Cerebellar nuclear complex (tissue), 1 donor: ENCODE results near the gene LAPTM4A.
A peak's percentile ranks its signal among the peaks of the same experiment; 100 is the strongest.
"Not testable (repeated sequence)": the region's sequence is repeated elsewhere in the genome, so short reads cannot be mapped to it uniquely, and the experiment has no call there.

Experiments used
- DNase-seq, 2 experiments: peaks; one replicate each; lab custom pipeline; 2025; lab: John Stamatoyannopoulos, UW

LAPTM4A gene

DNA sequence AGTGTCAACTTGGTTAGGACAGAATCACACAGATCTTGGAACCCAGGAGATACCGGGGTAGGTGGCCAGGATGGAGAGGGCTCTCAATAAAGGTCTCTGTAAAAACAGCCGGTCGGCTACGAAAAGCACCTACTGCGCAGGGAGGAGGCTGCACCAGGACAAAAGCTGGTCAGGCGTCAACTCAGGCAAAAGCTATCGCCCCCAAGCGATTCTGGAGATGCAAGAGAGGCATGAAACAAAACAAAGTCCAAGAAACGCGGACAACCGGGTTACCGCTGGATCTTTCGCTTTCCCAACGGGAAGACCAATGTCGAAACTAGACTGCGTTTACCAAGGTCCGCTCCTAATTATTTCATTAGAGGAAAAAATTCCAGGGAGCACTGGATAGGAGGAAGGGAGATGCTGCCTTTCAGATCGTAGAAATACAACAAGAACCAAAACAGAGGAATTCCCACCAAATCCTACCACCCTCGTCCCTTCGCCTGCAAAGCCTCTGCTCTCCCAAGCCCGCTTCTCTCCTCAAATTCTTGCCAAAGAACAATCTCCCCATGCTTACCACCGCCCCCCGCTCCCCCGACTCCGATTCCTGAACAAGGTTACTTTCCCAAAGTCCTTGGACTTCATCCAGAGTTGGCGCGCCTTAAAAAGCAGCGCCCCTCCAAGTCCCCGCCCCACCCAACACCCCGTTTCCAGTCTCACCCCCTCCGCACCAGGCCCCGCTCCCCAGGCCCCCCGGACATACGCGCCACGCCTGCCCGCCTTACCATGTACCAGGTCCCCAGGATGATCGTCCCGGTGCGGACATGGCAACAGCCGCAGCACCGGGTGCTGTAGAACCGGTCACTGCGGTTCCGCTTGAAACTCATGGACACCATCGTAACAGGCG, 539 bp downstream of the LAPTM4A start:
- peak in 1 of 2 experiments; percentile 40 for DNase-seq

DNA sequence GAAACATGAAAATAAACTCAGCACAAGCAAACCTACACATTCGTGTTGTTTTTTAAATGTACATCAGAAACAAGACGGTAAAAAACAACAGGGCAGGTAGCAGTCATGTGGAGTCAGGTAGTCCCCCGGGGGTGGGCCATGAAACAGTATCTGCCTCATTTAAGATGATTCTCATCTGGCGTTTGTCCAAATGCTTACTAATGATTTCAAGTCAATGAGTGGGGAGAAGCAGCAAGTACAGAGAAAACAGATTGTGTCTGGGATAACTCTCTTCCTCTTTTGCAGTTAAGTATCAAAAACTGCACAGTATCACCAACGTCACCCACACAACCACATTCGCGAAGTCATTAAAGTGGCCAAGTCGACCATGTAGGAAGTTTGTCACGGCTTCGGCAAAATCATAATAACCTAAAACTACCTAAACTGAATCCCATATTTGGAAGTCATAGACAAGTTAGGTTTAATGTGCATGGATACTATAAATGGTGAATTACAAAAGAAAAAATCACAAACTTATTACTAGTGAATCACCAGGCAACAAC, 1.3 kb downstream of the LAPTM4A start:
- DNase-seq = no peak

DNA sequence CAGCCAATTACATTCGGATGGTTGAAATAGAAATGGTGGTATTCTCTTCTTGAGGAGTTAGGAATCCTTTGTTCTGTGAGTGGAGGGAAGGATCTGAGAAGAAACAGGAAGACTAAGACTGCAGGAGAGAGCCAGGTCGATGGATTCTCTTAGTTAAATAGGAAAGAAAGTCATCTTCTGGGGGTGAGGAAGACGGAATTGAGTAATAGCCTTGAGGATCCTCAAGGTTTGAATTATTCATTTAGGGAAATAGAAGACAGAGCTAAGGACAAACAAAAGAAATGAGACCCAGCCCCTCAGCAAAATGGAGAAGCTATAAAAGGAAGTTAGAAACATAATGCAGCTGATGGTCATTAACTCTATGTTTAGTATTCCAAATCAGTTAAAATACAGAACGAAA, 1.8 kb downstream of the LAPTM4A start:
- DNase-seq = no peak

DNA sequence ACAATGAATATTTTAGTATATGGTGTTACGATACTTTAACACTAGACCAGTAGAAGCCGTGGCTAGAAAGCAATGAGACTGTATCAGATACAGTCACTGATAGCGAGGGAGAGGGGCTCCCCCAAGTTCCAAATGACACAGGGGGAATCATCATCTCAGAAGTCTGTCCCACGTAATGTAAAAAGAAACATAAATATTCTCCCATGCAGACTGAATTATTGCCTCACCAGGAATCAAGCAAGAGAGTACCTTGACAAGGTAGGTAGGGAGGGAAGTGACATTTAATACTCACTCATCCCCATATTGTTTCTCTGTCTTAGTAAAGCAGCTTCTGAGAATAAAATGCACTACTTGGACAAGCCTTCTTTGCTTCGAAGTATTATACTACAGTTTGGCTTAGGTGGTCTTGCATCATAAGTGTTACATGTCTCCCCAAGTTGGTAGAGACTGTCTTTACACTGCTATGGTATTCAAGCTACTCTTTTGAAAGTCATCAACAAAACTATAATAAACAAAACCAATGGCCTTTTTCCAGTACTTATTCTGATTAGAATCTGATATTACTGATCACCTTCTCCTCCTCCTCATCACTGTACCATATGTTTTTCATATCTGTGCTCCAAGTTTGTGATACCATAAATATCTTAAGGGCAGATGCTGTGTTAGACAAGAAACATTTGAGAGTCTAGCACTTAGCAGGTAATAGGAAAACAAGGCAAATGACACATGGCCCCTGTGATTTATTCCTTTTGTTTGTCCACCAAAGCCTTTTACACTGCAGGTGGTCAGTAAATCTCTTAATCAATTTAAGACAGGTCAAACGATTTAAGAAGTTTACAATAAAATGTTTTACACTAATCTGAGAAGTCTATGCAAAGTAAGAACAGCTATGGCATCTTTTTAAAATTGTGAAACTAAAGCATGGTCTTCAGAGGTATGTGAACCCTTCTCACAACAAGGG, 2.7 kb downstream of the LAPTM4A start:
- DNase-seq = no peak

DNA sequence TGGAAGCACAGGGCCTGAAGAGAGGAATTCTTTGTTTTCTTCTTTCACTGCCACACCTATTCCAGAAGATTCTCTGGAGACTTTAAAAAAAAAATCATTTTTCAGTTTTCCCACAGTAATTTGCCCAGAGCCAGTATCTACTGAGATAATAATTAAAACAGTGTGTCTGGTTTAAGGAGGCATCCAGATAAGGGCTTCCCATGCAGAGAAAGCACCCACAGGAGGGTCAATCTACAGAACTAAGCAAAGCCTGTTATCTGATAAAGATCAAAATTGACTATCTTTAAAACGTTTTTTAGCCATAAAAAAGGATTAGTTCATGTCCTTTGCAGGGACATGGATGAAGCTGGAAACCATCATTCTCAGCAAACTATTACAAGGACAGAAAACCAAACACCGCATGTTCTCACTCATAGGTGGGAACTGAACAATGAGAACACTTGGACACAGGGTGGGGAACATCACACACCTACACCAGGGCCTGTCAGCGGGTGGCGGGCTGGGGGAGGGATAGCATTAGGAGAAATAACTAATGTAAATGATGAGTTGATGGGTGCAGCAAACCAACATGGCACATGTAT, 5.6 kb downstream of the LAPTM4A start:
- not testable (repeated sequence) for DNase-seq

DNA sequence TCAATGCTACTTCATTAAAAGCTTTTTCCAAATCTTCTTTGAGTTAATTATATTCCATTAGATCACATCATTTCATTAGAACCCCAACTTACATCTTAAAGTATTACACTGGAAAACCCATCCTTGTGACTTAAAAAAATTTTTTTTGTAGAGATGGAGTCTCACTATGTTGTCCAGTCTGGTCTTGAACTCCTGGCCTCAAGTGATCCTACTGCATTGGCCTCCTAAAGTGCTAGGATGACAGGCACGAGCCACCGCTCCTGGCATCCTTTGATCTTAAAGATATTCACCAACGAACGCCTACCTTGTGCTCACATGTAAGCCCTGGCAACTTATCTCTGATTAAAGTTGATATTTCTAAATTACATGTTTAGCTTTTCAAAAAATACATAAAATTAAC, 6.7 kb downstream of the LAPTM4A start:
- no peak for DNase-seq

DNA sequence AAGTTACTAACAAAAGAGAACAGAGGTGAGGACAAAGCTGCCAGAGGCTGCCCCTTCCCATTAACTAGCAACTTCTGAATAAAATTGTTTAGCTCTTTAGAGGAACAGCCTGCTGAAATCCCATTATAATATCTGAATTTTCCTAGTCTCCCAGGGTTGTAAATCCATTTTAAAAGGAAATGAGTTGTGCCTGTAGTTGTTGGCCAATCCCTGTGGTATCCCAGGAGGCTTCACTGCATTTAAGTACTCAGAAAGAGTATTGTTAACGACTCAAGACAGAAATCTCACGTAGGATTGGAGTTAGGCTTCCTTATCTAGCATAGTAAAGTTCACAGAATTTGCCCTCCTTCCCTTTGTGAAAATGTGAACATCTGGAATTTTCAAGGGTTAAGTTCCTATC, 8.9 kb downstream of the LAPTM4A start:
- DNase-seq = no peak

DNA sequence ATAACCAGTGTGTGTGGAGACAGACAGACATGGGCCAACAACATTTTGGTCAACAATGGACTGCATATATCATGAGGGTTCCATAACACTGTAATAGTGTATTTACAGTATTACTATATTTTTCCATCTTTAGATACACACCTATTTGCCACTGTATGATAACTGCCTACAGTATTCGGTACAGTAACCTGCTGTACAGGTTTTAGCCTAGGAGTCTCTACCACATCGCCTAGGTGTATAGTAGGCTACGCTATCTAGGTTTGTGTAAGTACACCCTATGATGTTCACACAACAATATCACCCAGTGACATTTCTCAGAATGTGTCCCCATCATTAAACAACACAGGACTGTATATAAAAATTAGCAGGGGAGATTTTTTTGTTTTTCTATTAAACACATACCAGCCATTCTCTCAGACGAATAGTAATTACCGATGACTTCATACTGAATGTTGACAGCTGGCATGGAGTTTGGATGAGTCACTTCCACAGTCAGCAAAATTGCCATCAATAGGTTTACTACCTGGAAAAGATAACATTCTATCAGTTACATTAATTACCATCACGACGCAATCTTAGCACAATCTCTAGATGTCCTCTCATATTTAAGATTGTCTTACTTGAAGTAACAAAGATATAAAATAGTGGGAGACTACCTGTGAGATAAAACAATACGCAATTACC, 10.8 kb downstream of the LAPTM4A start:
- no peak for DNase-seq

DNA sequence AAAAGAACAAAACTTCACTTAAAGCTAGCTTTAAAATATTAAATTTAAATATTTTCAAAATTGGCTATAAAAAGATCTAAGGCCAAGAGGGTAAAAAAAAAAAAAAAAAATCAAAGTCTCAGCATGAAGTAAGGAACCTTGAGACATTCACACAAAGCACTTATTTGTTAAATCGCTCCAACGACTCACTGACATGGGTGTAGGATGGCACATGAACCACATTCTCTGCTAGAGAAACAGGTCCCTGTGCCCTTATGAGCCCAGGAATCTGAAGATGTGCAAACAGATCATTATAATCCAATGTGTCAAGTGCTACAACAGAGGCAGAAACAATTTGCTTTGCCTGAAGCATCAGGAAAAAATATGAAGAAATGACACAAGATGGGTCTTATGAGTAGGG, 13.8 kb downstream of the LAPTM4A start:
- no peak for DNase-seq

DNA sequence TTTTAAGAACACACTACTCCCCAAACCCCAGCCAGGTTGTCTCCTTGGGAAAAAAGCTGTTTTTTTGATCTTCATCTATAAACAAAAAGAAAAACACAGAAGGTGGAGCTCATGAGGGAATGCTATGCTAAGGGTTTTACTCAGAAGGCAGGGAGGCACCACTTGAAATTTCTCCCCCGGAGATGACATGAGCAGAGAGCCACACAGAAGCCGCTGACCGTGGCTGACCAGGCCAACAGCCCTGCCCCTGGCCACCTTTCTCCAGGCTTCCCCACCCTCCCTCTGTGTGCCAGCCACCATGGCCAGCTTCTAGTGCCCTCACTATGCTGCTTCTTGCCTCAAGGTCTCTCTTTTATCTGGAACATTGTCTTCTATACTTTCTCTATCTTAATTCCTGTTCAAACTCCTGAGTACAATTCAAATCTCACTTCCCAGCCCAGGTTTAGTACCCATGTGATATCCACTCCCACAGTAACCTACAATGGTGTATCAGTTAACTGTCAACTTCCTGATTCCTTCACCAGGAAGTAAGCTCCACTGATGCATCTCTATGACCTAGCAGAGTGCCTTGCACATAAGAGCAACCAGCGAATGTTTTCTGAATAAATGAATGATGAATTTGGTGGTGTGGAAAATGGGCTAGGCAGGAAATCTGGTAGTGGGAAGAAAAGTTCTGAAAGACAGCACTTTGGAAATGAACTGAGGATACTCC, 15.3 kb downstream of the LAPTM4A start:
- no peak for DNase-seq

DNA sequence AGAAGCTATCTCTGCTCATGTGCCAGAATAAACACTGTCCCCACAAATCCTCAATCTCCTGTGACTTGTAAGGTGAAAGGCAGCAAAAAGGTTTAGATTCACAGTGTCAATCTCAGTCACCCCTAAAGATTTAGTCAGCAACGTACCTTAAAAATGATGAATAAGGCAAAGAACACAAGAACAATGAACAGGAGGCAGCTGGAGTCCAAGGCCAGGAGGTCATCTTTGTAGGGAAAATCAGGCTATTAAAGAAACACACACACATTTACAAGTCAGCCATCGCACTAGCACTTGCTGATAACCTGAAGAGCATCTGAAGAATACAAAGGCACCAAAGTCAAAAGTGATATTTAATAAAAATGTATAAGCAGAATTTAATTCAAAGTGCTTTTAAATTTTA, 16.6 kb downstream of the LAPTM4A start:
- no peak for DNase-seq

DNA sequence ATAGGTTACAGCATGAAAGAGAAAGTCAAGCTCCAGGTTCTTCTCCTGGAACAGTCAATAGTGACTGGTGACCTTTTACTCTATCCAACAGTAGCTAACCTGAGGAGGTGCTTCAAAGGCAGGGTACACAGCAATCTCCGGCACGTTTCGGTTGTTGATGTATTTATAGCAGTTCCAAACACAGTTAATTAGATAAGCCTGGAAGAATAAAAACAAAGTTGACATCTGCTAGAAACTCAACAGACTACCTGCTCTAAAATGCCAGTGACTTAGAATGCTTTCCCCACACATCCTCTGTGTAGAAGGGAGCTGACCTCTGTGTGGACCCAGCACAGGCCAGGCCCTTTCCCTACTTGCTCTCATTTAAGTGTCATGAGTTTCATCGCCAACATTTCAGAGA, 17.2 kb downstream of the LAPTM4A start:
- DNase-seq = no peak

DNA sequence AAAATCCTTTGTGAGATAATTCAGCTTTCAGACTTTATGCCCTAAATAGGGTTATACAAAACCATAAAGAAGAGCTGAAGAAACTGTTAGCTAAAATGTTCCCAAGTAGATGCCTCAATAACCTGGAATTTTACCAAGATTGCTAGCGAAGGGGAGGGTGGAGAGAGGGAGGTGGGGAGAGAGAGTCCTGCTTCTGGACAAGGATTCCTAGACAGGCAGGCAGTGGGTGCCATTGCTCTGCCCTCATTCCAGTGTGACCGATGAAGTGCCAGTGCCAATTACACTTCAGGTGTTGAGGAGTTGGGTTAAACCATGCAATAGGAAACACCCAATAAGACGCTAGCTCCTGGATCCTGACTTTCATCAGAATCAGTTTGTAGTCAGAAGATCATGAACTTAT, 18.1 kb downstream of the LAPTM4A start:
- no peak for DNase-seq

DNA sequence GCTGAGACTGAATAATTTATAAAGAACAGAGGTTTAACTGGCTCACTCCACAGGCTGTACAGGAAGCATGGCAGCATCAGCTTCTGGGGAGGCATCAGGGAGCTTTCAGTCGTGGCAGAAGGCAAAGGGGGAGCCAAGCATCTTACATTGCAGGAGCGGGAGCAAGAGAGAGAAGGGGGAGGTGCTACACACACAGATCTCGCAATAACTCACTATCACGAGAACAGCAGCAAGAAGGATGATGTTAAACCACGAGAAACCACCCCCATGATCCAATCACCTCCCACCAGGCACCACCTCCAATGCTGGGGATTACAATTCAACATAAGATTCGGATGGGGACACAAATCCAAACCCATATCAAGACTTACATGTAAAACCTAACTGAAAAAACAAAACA, 21.2 kb downstream of the LAPTM4A start:
- no peak for DNase-seq

DNA sequence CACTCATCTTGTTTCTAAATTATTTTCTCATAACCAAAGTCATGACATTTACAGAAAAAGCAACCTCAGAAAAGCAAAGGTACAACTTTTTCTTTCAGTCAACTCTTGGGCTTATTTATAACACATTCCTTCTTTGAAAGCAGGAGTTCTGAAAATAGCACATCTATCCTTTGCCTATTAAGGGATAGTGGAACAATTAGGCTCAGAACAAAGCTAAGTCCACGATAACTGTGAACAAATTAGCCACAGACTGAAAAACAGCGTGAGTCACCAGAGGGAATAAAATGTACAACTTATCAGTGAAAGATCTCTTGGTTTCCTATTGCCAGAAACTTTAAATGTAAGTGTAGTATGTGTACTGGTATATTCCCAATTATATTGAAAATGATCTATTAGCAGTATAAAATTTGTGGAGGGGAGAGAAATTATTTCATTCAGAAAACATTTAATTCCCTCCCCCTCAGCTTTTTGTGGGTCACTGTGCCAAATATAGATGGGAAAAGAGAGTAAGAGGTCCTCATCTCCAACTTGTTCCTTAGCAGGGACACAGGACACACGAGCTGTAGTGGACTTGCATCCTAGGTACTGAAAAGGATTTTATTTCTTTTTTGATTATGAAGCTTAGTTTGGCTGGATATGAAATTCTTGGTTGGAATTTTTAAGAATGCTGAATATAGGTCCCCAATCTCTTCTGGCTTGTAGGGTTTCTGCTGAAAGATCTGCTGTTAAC, 23.6 kb downstream of the LAPTM4A start:
- no peak for DNase-seq

DNA sequence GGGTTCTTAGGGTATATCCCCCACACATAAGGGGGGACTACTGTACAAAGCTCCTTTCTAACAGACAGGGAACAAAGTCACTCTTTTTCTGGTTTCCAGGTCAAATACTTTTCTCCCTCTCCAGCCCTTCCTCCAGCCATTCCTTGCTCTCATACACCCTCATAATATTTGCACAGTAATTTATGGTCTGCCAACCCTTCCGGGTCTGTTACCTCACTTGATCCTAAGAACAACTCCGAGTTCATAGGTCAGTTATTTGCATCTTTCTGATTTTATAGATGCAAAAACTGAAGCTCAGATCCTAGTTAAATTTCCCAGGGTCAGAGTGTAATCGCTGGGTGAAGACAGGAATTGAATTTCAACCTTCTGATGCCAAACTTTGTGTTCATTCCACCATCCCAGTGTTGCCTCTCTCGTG, 24.2 kb downstream of the LAPTM4A start:
- no peak for DNase-seq

DNA sequence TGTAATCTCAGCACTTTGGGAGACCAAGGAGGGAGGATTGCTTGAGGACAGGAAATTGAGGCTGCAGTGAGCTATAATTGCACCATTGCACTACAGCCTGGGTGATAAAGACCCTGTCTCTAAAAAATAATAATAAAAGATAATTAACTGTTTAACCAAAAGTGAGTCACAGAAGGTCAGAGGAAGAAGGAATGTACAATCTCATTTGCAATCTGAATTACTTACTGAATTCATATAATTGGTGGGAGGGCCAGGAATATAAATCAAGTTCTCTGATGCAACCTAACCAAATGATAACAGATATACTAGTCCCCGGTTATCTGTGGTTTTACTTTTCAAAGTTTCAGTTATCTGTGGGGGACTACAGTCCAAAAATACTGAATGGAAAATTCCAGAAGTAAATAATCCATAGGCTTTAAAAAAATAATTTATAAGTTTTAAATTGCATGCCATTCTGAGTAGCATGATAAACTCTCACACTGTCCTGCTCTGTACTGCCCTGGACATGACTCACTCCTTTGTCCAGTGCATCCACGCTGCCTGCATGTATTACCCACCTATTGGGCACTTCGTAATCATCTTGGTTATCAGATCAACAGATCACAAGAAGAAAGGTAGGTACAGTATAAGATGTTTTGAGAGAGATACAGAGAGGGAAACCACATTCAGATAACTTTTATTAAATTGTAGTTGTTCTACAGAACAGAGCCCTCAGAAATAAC, 26.2 kb downstream of the LAPTM4A start:
- DNase-seq = no peak

DNA sequence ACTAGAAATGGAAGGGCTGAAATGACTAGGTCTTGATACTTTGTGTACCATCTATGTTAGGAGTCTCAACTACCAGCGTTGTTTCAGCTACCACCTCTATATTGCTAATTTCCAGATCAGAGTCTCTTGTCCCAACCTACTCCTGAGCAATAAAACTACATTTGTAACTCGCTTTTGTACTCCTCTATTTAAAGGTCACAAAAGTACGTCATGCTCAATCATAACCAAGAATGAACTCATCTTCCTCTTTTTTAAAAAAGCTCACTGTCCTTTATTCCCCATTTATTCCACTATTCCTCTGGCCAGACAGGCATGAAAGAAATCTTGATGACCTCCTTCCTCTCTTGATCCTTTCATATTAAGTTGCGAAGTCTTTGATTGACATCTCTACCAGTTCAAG, 27.7 kb downstream of the LAPTM4A start:
- no peak for DNase-seq

DNA sequence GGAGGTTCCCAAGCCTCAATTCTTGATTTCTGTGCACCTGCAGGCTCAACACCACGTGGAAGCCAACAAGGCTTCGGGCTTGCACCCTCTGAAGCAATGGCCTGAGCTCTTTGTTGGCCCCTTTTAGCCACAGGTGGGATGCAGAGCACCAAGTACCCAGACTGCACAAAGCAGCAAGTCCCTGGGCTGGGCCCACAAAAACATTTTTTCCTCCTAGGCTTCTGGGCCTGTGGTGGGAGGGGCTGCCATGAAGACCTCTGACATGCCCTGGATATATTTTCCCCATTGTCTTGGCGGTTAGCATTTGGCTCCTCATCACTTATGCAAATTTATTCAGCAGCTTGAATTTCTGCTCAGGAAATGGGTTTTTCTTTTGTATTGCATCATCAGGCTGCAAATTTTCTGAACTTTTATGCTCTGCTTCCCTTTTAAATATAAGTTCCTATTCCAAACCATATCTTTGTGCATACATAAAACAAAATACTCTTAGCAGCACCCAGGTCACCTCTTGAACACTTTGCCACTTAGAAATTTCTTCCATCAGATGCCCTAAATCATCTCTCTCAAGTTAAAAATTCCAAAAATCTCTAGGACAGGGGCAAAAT, 29.9 kb downstream of the LAPTM4A start:
- DNase-seq = no peak
